ENCODE data around the gene TMEM132C. TPM values are rescaled to one million over a fixed set of nuclear protein-coding genes. Genes with fewer than 3 reads are reported as not detected.
A peak's percentile ranks its signal among the peaks of the same experiment; 100 is the strongest.

Gene TMEM132C
- total RNA-seq, 2 donors from 2014 or later, result 0.26 to 0.33 TPM

GRCh38 chr12:128571906-128572810 lies 305.2 kb downstream of the TMEM132C start:
- H3K4me3 ChIP-seq (ENCODE audit: low read length), result peak overlapping the region; percentile 43
- Mint-ChIP-seq H3K27me3 (ENCODE audit: insufficient read depth) (no peaks in the 10 kb centered on the region), H3K27ac (no peak overlapping the region), H3K36me3 (ENCODE audit: low read depth) (no peaks in the 10 kb centered on the region), H3K4me3 (no peak overlapping the region), H3K9me3 (peaks cover 8% of the 10 kb centered on the region), H3K4me1 (no peaks in the 10 kb centered on the region)
- no peak overlapping the region for H3K27ac ChIP-seq (ENCODE audit: low read depth, low read length)
- H3K27me3 ChIP-seq (ENCODE audit: control insufficient read depth, insufficient read depth, low read length, poor library complexity, severe bottlenecking), result no peaks in the 10 kb centered on the region
- WGBS, 2 experiments (ENCODE audit: insufficient coverage in 1 of 2, insufficient read length in 1 of 2), result 92 to 100% methylated on average over 5 to 7 of the region's 7 CpGs
- peaks cover 10% of the 10 kb centered on the region for H3K9me3 ChIP-seq (ENCODE audit: control insufficient read depth, low read length)
- no peaks in the 10 kb centered on the region for H3K36me3 ChIP-seq (ENCODE audit: control insufficient read depth, insufficient read depth, low read length)
- DNase-seq, result no peak
- no peak overlapping the region for H3K9ac ChIP-seq (ENCODE audit: extremely low read depth, low read length, poor library complexity, severe bottlenecking)
- H3K4me1 ChIP-seq (ENCODE audit: control insufficient read depth, insufficient read depth, low read length), result no peaks in the 10 kb centered on the region
- no peak for TF ChIP-seq CTCF (conservative IDR thresholded peaks at IDR 0.05)

- Mint-ChIP-seq H3K4me3 (no peak overlapping the region), H3K4me1 (no peaks in the 10 kb centered on the region), H3K27me3 (ENCODE audit: insufficient read depth) (no peaks in the 10 kb centered on the region), H3K27ac (no peak overlapping the region), H3K36me3 (ENCODE audit: low read depth) (no peaks in the 10 kb centered on the region), H3K9me3 (peaks cover 8% of the 10 kb centered on the region)
- no peak for DNase-seq
- no peak overlapping the region for H3K9ac ChIP-seq (ENCODE audit: extremely low read depth, low read length, poor library complexity, severe bottlenecking)
- H3K4me1 ChIP-seq (ENCODE audit: control insufficient read depth, insufficient read depth, low read length), result no peaks in the 10 kb centered on the region
- no peak overlapping the region for H3K4me3 ChIP-seq (ENCODE audit: low read length)
- no peak for TF ChIP-seq CTCF (conservative IDR thresholded peaks at IDR 0.05)
- no peaks in the 10 kb centered on the region for H3K36me3 ChIP-seq (ENCODE audit: control insufficient read depth, insufficient read depth, low read length)
- peaks cover 10% of the 10 kb centered on the region for H3K9me3 ChIP-seq (ENCODE audit: control insufficient read depth, low read length)
- H3K27ac ChIP-seq (ENCODE audit: low read depth, low read length), result no peak overlapping the region
- WGBS, 2 experiments (ENCODE audit: insufficient coverage in 1 of 2, insufficient read length in 1 of 2), result 67 to 68% methylated on average over 3 to 4 of the region's 4 CpGs
- no peaks in the 10 kb centered on the region for H3K27me3 ChIP-seq (ENCODE audit: control insufficient read depth, insufficient read depth, low read length, poor library complexity, severe bottlenecking)
Observed at GRCh38 chr12:128573907-128574306, 306.9 kb downstream of the TMEM132C start.

- H3K4me3 Mint-ChIP-seq, result no peak overlapping the region
- WGBS, 2 experiments (ENCODE audit: insufficient coverage in 1 of 2, insufficient read length in 1 of 2), result 86% methylated on average over 2 to 8 of the region's 8 CpGs
- no peak overlapping the region for H3K9ac ChIP-seq (ENCODE audit: extremely low read depth, low read length, poor library complexity, severe bottlenecking)
- H3K27ac Mint-ChIP-seq, result no peak overlapping the region
- TF ChIP-seq CTCF (conservative IDR thresholded peaks at IDR 0.05), result no peak
- no peaks in the 10 kb centered on the region for H3K27me3 Mint-ChIP-seq (ENCODE audit: insufficient read depth)
- H3K4me1 Mint-ChIP-seq, result no peaks in the 10 kb centered on the region
- H3K9me3 ChIP-seq (ENCODE audit: control insufficient read depth, low read length), result no peaks in the 10 kb centered on the region
- no peaks in the 10 kb centered on the region for H3K27me3 ChIP-seq (ENCODE audit: control insufficient read depth, insufficient read depth, low read length, poor library complexity, severe bottlenecking)
- H3K4me1 ChIP-seq (ENCODE audit: control insufficient read depth, insufficient read depth, low read length), result no peaks in the 10 kb centered on the region
- H3K27ac ChIP-seq (ENCODE audit: low read depth, low read length), result no peak overlapping the region
- no peaks in the 10 kb centered on the region for H3K36me3 Mint-ChIP-seq (ENCODE audit: low read depth)
- no peaks in the 10 kb centered on the region for H3K36me3 ChIP-seq (ENCODE audit: control insufficient read depth, insufficient read depth, low read length)
- DNase-seq, result no peak
- no peak overlapping the region for H3K4me3 ChIP-seq (ENCODE audit: low read length)
- H3K9me3 Mint-ChIP-seq, result peaks cover 15% of the 10 kb centered on the region
Observed at GRCh38 chr12:128578045-128578444, 311.1 kb downstream of the TMEM132C start.
